ENCODE results near the gene BABAM2. TPM values are rescaled to one million over a fixed set of nuclear protein-coding genes. Genes with fewer than 3 reads are reported as not detected.

The BABAM2 gene
- total RNA-seq, 1 experiment from 2014 or later = 43.5 TPM

GRCh38 chr2:28101123-28101522 lies 210.6 kb downstream of the BABAM2 start:
- CTCF ChIA-PET = interaction anchor here (1.4 kb wide), 1 partner anchor 21 kb away, joined by 3 read pairs; no protein-coding TSS in a partner anchor
- no TSS peak for BruUV-seq (replicated peaks)
- Mint-ChIP-seq H3K9me3 (ENCODE audit: low read depth, unreplicated experiment) (no peaks in the 10 kb centered on the region), H3K27me3 (ENCODE audit: unreplicated experiment) (no peaks in the 10 kb centered on the region), H3K27ac (ENCODE audit: unreplicated experiment) (no peak overlapping the region), H3K36me3 (ENCODE audit: insufficient read depth, unreplicated experiment) (no peaks in the 10 kb centered on the region), H3K4me1 (ENCODE audit: low read depth, unreplicated experiment) (no peaks in the 10 kb centered on the region), H3K4me3 (ENCODE audit: low read depth, unreplicated experiment) (no peak overlapping the region)
- DNase-seq = no peak
- TF ChIP-seq CTCF (IDR thresholded peaks at IDR 0.05; ENCODE audit: unreplicated experiment) = no peak
- intact Hi-C loops (cut with micrococcal nuclease; ENCODE audit: unreplicated experiment) = no loop called here

GRCh38 chr2:28101892-28102291 lies 211.4 kb downstream of the BABAM2 start:
- TF ChIP-seq CTCF (IDR thresholded peaks at IDR 0.05; ENCODE audit: unreplicated experiment) = no peak
- DNase-seq = no peak
- Mint-ChIP-seq H3K27ac (ENCODE audit: unreplicated experiment) (no peak overlapping the region), H3K4me3 (ENCODE audit: low read depth, unreplicated experiment) (no peak overlapping the region), H3K36me3 (ENCODE audit: insufficient read depth, unreplicated experiment) (no peaks in the 10 kb centered on the region), H3K27me3 (ENCODE audit: unreplicated experiment) (no peaks in the 10 kb centered on the region), H3K9me3 (ENCODE audit: low read depth, unreplicated experiment) (no peaks in the 10 kb centered on the region), H3K4me1 (ENCODE audit: low read depth, unreplicated experiment) (no peaks in the 10 kb centered on the region)
- no TSS peak for BruUV-seq (replicated peaks)
- CTCF ChIA-PET = interaction anchor here (1.4 kb wide), 1 partner anchor 22 kb away, joined by 3 read pairs; no protein-coding TSS in a partner anchor
- intact Hi-C loops (cut with micrococcal nuclease; ENCODE audit: unreplicated experiment) = no loop called here

GRCh38 chr2:28102455-28102874 lies 211.9 kb downstream of the BABAM2 start:
- no peak overlapping the region for H3K27ac Mint-ChIP-seq (ENCODE audit: unreplicated experiment)
- intact Hi-C loops (cut with micrococcal nuclease; ENCODE audit: unreplicated experiment) = no loop called here
- no peak for DNase-seq
- CTCF ChIA-PET = interaction anchor here (1.4 kb wide), 1 partner anchor 23 kb away, joined by 3 read pairs; no protein-coding TSS in a partner anchor
- H3K4me3 Mint-ChIP-seq (ENCODE audit: low read depth, unreplicated experiment) = no peak overlapping the region
- no peaks in the 10 kb centered on the region for H3K9me3 Mint-ChIP-seq (ENCODE audit: low read depth, unreplicated experiment)
- BruUV-seq (replicated peaks) = no TSS peak
- H3K27me3 Mint-ChIP-seq (ENCODE audit: unreplicated experiment) = no peaks in the 10 kb centered on the region
- H3K4me1 Mint-ChIP-seq (ENCODE audit: low read depth, unreplicated experiment) = no peaks in the 10 kb centered on the region
- no peak for TF ChIP-seq CTCF (IDR thresholded peaks at IDR 0.05; ENCODE audit: unreplicated experiment)
- no peaks in the 10 kb centered on the region for H3K36me3 Mint-ChIP-seq (ENCODE audit: insufficient read depth, unreplicated experiment)

- BruUV-seq (replicated peaks) = no TSS peak
- DNase-seq = no peak
- intact Hi-C loops (cut with micrococcal nuclease; ENCODE audit: unreplicated experiment) = no loop called here
- H3K9me3 Mint-ChIP-seq (ENCODE audit: low read depth, unreplicated experiment) = no peaks in the 10 kb centered on the region
- no peaks in the 10 kb centered on the region for H3K36me3 Mint-ChIP-seq (ENCODE audit: insufficient read depth, unreplicated experiment)
- H3K4me1 Mint-ChIP-seq (ENCODE audit: low read depth, unreplicated experiment) = no peaks in the 10 kb centered on the region
- CTCF ChIA-PET = no interaction called here
- no peak overlapping the region for H3K27ac Mint-ChIP-seq (ENCODE audit: unreplicated experiment)
- no peaks in the 10 kb centered on the region for H3K27me3 Mint-ChIP-seq (ENCODE audit: unreplicated experiment)
- TF ChIP-seq CTCF (IDR thresholded peaks at IDR 0.05; ENCODE audit: unreplicated experiment) = no peak
- no peak overlapping the region for H3K4me3 Mint-ChIP-seq (ENCODE audit: low read depth, unreplicated experiment)
Observed at GRCh38 chr2:28103611-28104010, 213.1 kb downstream of the BABAM2 start.
